NCI-H69 (cell line): Measurements from ENCODE around the gene SNX8.
"Not testable (repeated sequence)": the region's sequence is repeated elsewhere in the genome, so short reads cannot be mapped to it uniquely, and the experiment has no call there.

Experiments used
- DNase-seq: peaks from one replicate; lab custom pipeline; 2025; lab: John Stamatoyannopoulos, UW

The SNX8 gene

GRCh38 chr7:2314209-2314955, at the start of gene SNX8:
Gene SNX8 (minus strand): TSS chr7:2314441. CDS start chr7:2314421, 20 bp downstream.
- peak; percentile 99 for DNase-seq

GRCh38 chr7:2362385-2363088, 48.3 kb upstream of the SNX8 start:
- DNase-seq: no peak

GRCh38 chr7:2360796-2361195, 46.6 kb upstream of the SNX8 start:
- no peak for DNase-seq

- no peak for DNase-seq
Observed at GRCh38 chr7:2359610-2360009, 45.4 kb upstream of the SNX8 start.

GRCh38 chr7:2358968-2359527, 44.8 kb upstream of the SNX8 start:
- no peak for DNase-seq

GRCh38 chr7:2357571-2357970, 43.3 kb upstream of the SNX8 start:
- DNase-seq: no peak

- DNase-seq: no peak
Observed at GRCh38 chr7:2357165-2357564, 42.9 kb upstream of the SNX8 start.

- no peak for DNase-seq
Observed at GRCh38 chr7:2355705-2356008, 41.4 kb upstream of the SNX8 start.

GRCh38 chr7:2354939-2355704, 40.9 kb upstream of the SNX8 start:
- DNase-seq: peak; percentile 51

GRCh38 chr7:2354186-2354938, 40.1 kb upstream of the SNX8 start, which contains the start of gene EIF3B:
Gene EIF3B (plus strand): TSS chr7:2354827. CDS start chr7:2354922, 95 bp downstream.
- peak; percentile 97 for DNase-seq

- DNase-seq: peak; percentile 95
Observed at GRCh38 chr7:2353936-2354185, 39.6 kb upstream of the SNX8 start.

- no peak for DNase-seq
Observed at GRCh38 chr7:2353113-2353935, 39.1 kb upstream of the SNX8 start.

GRCh38 chr7:2350861-2351260, 36.6 kb upstream of the SNX8 start:
- no peak for DNase-seq

GRCh38 chr7:2350055-2350454, 35.8 kb upstream of the SNX8 start:
- no peak for DNase-seq

GRCh38 chr7:2347351-2348063, 33.3 kb upstream of the SNX8 start:
- DNase-seq: not testable (repeated sequence)

GRCh38 chr7:2336626-2337299, 22.5 kb upstream of the SNX8 start:
- no peak for DNase-seq

GRCh38 chr7:2332606-2333231, 18.5 kb upstream of the SNX8 start:
- not testable (repeated sequence) for DNase-seq

GRCh38 chr7:2331707-2332106, 17.5 kb upstream of the SNX8 start:
- no peak for DNase-seq

GRCh38 chr7:2330493-2330892, 16.3 kb upstream of the SNX8 start:
- DNase-seq: no peak
